Measurements from ENCODE around the gene ATP8A1.
A peak's percentile ranks its signal among the peaks of the same experiment; 100 is the strongest.
"Not testable (repeated sequence)": the region's sequence is repeated elsewhere in the genome, so short reads cannot be mapped to it uniquely, and the experiment has no call there.

ATP8A1 gene

GRCh38 chr4:42397635-42398170 is 259.2 kb downstream of the ATP8A1 start:
- H3K4me3 ChIP-seq (ENCODE audit: low read depth, low read length), result peak overlapping the region; percentile 49
- DNase-seq (ENCODE audit: low read depth), result no peak

- peak within 1 kb of the TSS; percentile 49 for H3K4me3 ChIP-seq (ENCODE audit: low read depth, low read length)
- no peak for DNase-seq (ENCODE audit: low read depth)
Observed at GRCh38 chr4:42396752-42397634, 259.9 kb downstream of the ATP8A1 start, which contains the start of gene SHISA3. SHISA3 (plus strand) TSS chr4:42397488; CDS start chr4:42398057, 569 bp downstream.

GRCh38 chr4:42396361-42396751 is 260.5 kb downstream of the ATP8A1 start:
- DNase-seq (ENCODE audit: low read depth), result no peak
- H3K4me3 ChIP-seq (ENCODE audit: low read depth, low read length), result no peak overlapping the region

GRCh38 chr4:42395595-42395994 is 261.3 kb downstream of the ATP8A1 start:
- DNase-seq (ENCODE audit: low read depth), result no peak
- H3K4me3 ChIP-seq (ENCODE audit: low read depth, low read length), result no peak overlapping the region

GRCh38 chr4:42392436-42392835 is 264.5 kb downstream of the ATP8A1 start:
- DNase-seq (ENCODE audit: low read depth), result no peak
- no peak overlapping the region for H3K4me3 ChIP-seq (ENCODE audit: low read depth, low read length)

GRCh38 chr4:42391981-42392380 is 264.9 kb downstream of the ATP8A1 start:
- no peak for DNase-seq (ENCODE audit: low read depth)

GRCh38 chr4:42391355-42391664 is 265.6 kb downstream of the ATP8A1 start:
- H3K4me3 ChIP-seq (ENCODE audit: low read depth, low read length), result no peak overlapping the region
- DNase-seq (ENCODE audit: low read depth), result no peak

More at GRCh38 chr4:42391981-42392380, 264.9 kb downstream of the ATP8A1 start:
- no peak overlapping the region for H3K4me3 ChIP-seq (ENCODE audit: low read depth, low read length)

GRCh38 chr4:42390622-42391354 is 266.1 kb downstream of the ATP8A1 start:
- DNase-seq (ENCODE audit: low read depth), result no peak
- no peak overlapping the region for H3K4me3 ChIP-seq (ENCODE audit: low read depth, low read length)

GRCh38 chr4:42385516-42385915 is 271.4 kb downstream of the ATP8A1 start:
- no peak overlapping the region for H3K4me3 ChIP-seq (ENCODE audit: low read depth, low read length)
- DNase-seq (ENCODE audit: low read depth), result no peak

GRCh38 chr4:42381666-42382065 is 275.2 kb downstream of the ATP8A1 start:
- no peak overlapping the region for H3K4me3 ChIP-seq (ENCODE audit: low read depth, low read length)
- DNase-seq (ENCODE audit: low read depth), result no peak

GRCh38 chr4:42377497-42377896 is 279.4 kb downstream of the ATP8A1 start:
- DNase-seq (ENCODE audit: low read depth), result no peak
- H3K4me3 ChIP-seq (ENCODE audit: low read depth, low read length), result no peak overlapping the region

- not testable (repeated sequence) for DNase-seq (ENCODE audit: low read depth); H3K4me3 ChIP-seq (ENCODE audit: low read depth, low read length)
Observed at GRCh38 chr4:42372303-42372702, 284.6 kb downstream of the ATP8A1 start.

GRCh38 chr4:42371305-42372252 is 285.3 kb downstream of the ATP8A1 start:
- peak; percentile 25 for DNase-seq (ENCODE audit: low read depth)
- H3K4me3 ChIP-seq (ENCODE audit: low read depth, low read length), result no peak overlapping the region

- no peak for DNase-seq (ENCODE audit: low read depth)
- H3K4me3 ChIP-seq (ENCODE audit: low read depth, low read length), result no peak overlapping the region
Observed at GRCh38 chr4:42369489-42369888, 287.4 kb downstream of the ATP8A1 start.

- no peak for DNase-seq (ENCODE audit: low read depth)
- no peak overlapping the region for H3K4me3 ChIP-seq (ENCODE audit: low read depth, low read length)
Observed at GRCh38 chr4:42366959-42367358, 289.9 kb downstream of the ATP8A1 start.

- no peak overlapping the region for H3K4me3 ChIP-seq (ENCODE audit: low read depth, low read length)
- no peak for DNase-seq (ENCODE audit: low read depth)
Observed at GRCh38 chr4:42364266-42365053, 292.4 kb downstream of the ATP8A1 start.

GRCh38 chr4:42363614-42364013 is 293.3 kb downstream of the ATP8A1 start:
- no peak for DNase-seq (ENCODE audit: low read depth)
- no peak overlapping the region for H3K4me3 ChIP-seq (ENCODE audit: low read depth, low read length)

- no peak overlapping the region for H3K4me3 ChIP-seq (ENCODE audit: low read depth, low read length)
- DNase-seq (ENCODE audit: low read depth), result no peak
Observed at GRCh38 chr4:42362591-42362990, 294.3 kb downstream of the ATP8A1 start.

- H3K4me3 ChIP-seq (ENCODE audit: low read depth, low read length), result no peak overlapping the region
- no peak for DNase-seq (ENCODE audit: low read depth)
Observed at GRCh38 chr4:42361456-42361855, 295.4 kb downstream of the ATP8A1 start.

All from skeletal muscle cell (primary cell).